H1 (cell line): ENCODE results near the gene AFG1L. TPM values are rescaled to one million over a fixed set of nuclear protein-coding genes. Genes with fewer than 3 reads are reported as not detected.

Source experiments
- CTCF ChIA-PET: fragments of 300-600 bp; sonication (Branson Sonifier 250); formaldehyde crosslinking; loops from one replicate; lab custom pipeline; 2021; ENCODE audit not compliant: partially characterized antibody; lab: Charles Lee
- POLR2A ChIA-PET: fragments of 300-600 bp; sonication (Branson Sonifier 250); formaldehyde crosslinking; loops from one replicate; lab custom pipeline; 2021; ENCODE audit warnings: inconsistent platforms; ENCODE audit not compliant: partially characterized antibody; lab: Charles Lee
- DNase-seq, 2 experiments: peaks; one replicate each; pipeline versions ENCODE4 v3.0.0 to v3.0.0-alpha.2; 2010 to 2022; ENCODE audit warnings: low spot score in 2 of 2, low read depth in 1 of 2, mixed read lengths in 1 of 2
- FAIRE-seq: peaks from 2 replicates; lab custom pipeline; 2011; peaks lifted over from hg19 to GRCh38; lab: Jason Lieb, UNC
- H2AFZ ChIP-seq: 2 replicates; pipeline ENCODE4 v1.8.1; 2012; ENCODE audit warnings: low read length, inconsistent platforms
- H2AK5ac ChIP-seq: 2 replicates; pipeline ENCODE4 v1.6.1; 2013; ENCODE audit warnings: low read depth, low read length
- H2BK120ac ChIP-seq: replicated peaks from 2 replicates; pipeline ENCODE3; 2013; ENCODE audit warnings: low read depth, low read length, inconsistent platforms
- H2BK12ac ChIP-seq: 2 replicates; pipeline ENCODE4 v1.6.1; 2013; ENCODE audit warnings: low read depth, low read length
- H2BK15ac ChIP-seq: 2 replicates; pipeline ENCODE4 v1.6.1; 2013; ENCODE audit warnings: low read length
- H2BK20ac ChIP-seq: 2 replicates; pipeline ENCODE4 v1.6.1; 2013; ENCODE audit warnings: low read length
- H2BK5ac ChIP-seq: 2 replicates; pipeline ENCODE4 v1.6.1; 2013; ENCODE audit warnings: low read depth, low read length
- H3K14ac ChIP-seq: 2 replicates; pipeline ENCODE4 v1.6.1; 2013; ENCODE audit warnings: inconsistent platforms; ENCODE audit not compliant: insufficient read length
- H3K18ac ChIP-seq: 2 replicates; pipeline ENCODE4 v1.6.1; 2013; ENCODE audit warnings: low read length; ENCODE audit errors: extremely low read depth
- H3K23ac ChIP-seq: 2 replicates; pipeline ENCODE4 v1.6.1; 2013; ENCODE audit warnings: inconsistent platforms; ENCODE audit not compliant: insufficient read length
- H3K23me2 ChIP-seq: 2 replicates; pipeline ENCODE4 v1.6.1; 2013; ENCODE audit warnings: low read depth, low read length
- H3K27ac ChIP-seq: 2 replicates; pipeline ENCODE4 v1.6.1; 2011; ENCODE audit warnings: low read depth, low read length, inconsistent platforms
- H3K27me3 ChIP-seq, 4 experiments: replicated peaks in 1 of 4; 1 replicate in 1 of 4; 2 replicates in 3 of 4; pipeline versions ENCODE4 v1.6.1 to v1.8.1; 2011 to 2013; ENCODE audit warnings: low read length in 3 of 4, mild to moderate bottlenecking in 3 of 4, inconsistent platforms in 2 of 4, mixed read lengths in 2 of 4, moderate library complexity in 1 of 4; ENCODE audit not compliant: control insufficient read depth in 3 of 4, insufficient read depth in 3 of 4; ENCODE audit errors: extremely low read depth in 1 of 4
- H3K36me3 ChIP-seq, 4 experiments: 2 replicates each; pipeline versions ENCODE4 v1.6.1 to v1.8.1; 2011 to 2013; ENCODE audit warnings: mild to moderate bottlenecking in 4 of 4, low read length in 3 of 4, moderate library complexity in 2 of 4, control low read depth in 1 of 4, inconsistent platforms in 1 of 4; ENCODE audit not compliant: insufficient read depth in 4 of 4, control insufficient read depth in 2 of 4
- H3K4ac ChIP-seq: replicated peaks from 2 replicates; pipeline ENCODE3; 2013; ENCODE audit warnings: low read length, low read depth, mixed read lengths, inconsistent platforms; ENCODE audit not compliant: insufficient read length
- H3K4me1 ChIP-seq, 4 experiments: replicated peaks in 1 of 4; 1 replicate in 1 of 4; 2 replicates in 3 of 4; pipeline versions ENCODE4 v1.6.1 to v1.8.1; 2011 to 2013; ENCODE audit warnings: low read length in 3 of 4, inconsistent platforms in 2 of 4, mixed read lengths in 1 of 4; ENCODE audit not compliant: insufficient read depth in 4 of 4, control insufficient read depth in 3 of 4
- H3K4me2 ChIP-seq, 2 experiments: 2 replicates each; pipeline versions ENCODE4 v1.6.1 to v1.8.1; 2011 to 2013; ENCODE audit warnings: low read depth in 2 of 2, low read length in 2 of 2, control low read depth in 1 of 2, inconsistent platforms in 1 of 2, mild to moderate bottlenecking in 1 of 2; ENCODE audit not compliant: insufficient read depth in 1 of 2
- H3K4me3 ChIP-seq, 4 experiments: fragments of 200-600, 300-600 bp in 1 of 4; sonication (generic), shearing (Covaris generic), sonication (Bioruptor Twin) in 1 of 4; 2 replicates each; pipeline versions ENCODE4 v1.5.1 to v1.8.1; 2011 to 2016; ENCODE audit warnings: low read length in 4 of 4, low read depth in 3 of 4, control low read depth in 2 of 4, inconsistent platforms in 2 of 4, mild to moderate bottlenecking in 2 of 4, mixed read lengths in 1 of 4, moderate library complexity in 1 of 4; ENCODE audit not compliant: insufficient read depth in 2 of 4; ENCODE audit errors: extremely low read depth in 1 of 4
- H3K56ac ChIP-seq: replicated peaks from 2 replicates; pipeline ENCODE3; 2013; ENCODE audit warnings: low read depth, mild to moderate bottlenecking, mixed read lengths, low read length, inconsistent platforms; ENCODE audit not compliant: insufficient read length
- H3K79me1 ChIP-seq: 2 replicates; pipeline ENCODE4 v1.6.1; 2013; ENCODE audit warnings: low read depth, low read length, control low read depth
- H3K79me2 ChIP-seq, 2 experiments: 2 replicates each; pipeline versions ENCODE4 v1.6.1 to v1.8.1; 2012 to 2013; ENCODE audit warnings: low read length in 2 of 2, mild to moderate bottlenecking in 2 of 2, inconsistent platforms in 1 of 2; ENCODE audit not compliant: insufficient read depth in 2 of 2, control insufficient read depth in 1 of 2
- H3K9ac ChIP-seq, 4 experiments: replicated peaks in 1 of 4; 1 replicate in 1 of 4; 2 replicates in 3 of 4; pipeline versions ENCODE4 v1.6.1 to v1.8.1; 2011 to 2013; ENCODE audit warnings: low read depth in 3 of 4, low read length in 3 of 4, control low read depth in 2 of 4, mild to moderate bottlenecking in 2 of 4, moderate library complexity in 2 of 4, inconsistent platforms in 1 of 4; ENCODE audit errors: extremely low read depth in 1 of 4
- H3K9me3 ChIP-seq, 2 experiments: 2 replicates each; pipeline versions ENCODE4 v1.6.1 to v1.8.1; 2012 to 2013; ENCODE audit warnings: mild to moderate bottlenecking in 2 of 2, moderate library complexity in 2 of 2, control low read depth in 1 of 2, inconsistent platforms in 1 of 2, low read depth in 1 of 2, low read length in 1 of 2, mixed read lengths in 1 of 2; ENCODE audit not compliant: insufficient read depth in 2 of 2
- H4K20me1 ChIP-seq, 2 experiments: replicated peaks in 1 of 2; 2 replicates each; pipeline versions ENCODE3 to v1.8.1; 2011 to 2013; ENCODE audit warnings: inconsistent platforms in 2 of 2, low read length in 2 of 2, mild to moderate bottlenecking in 1 of 2; ENCODE audit not compliant: insufficient read depth in 2 of 2, control insufficient read depth in 1 of 2
- H4K5ac ChIP-seq: 2 replicates; pipeline ENCODE4 v1.6.1; 2013; ENCODE audit warnings: low read length, low read depth, mixed read lengths, inconsistent platforms; ENCODE audit not compliant: insufficient read length
- H4K8ac ChIP-seq: 2 replicates; pipeline ENCODE4 v1.8.0; 2013; ENCODE audit warnings: mild to moderate bottlenecking, moderate library complexity, low read length, inconsistent platforms; ENCODE audit not compliant: insufficient read depth; ENCODE audit errors: extremely low read depth
- H4K91ac ChIP-seq: replicated peaks from 2 replicates; pipeline ENCODE3; 2013; ENCODE audit warnings: low read length, mixed read lengths, inconsistent platforms; ENCODE audit not compliant: insufficient read length
- CHD2 ChIP-seq: IDR thresholded peaks from 2 replicates; pipeline ENCODE4 v1.6.1; 2012; ENCODE audit warnings: low read length, improper control_type of control experiment
- POLR2AphosphoS5 ChIP-seq: IDR thresholded peaks from 2 replicates; pipeline ENCODE4 v1.6.1; 2011; ENCODE audit warnings: low read depth, low read length
- SIRT6 ChIP-seq: IDR thresholded peaks from one replicate; pipeline ENCODE4 v1.7.1; 2012; ENCODE audit warnings: low read length, inconsistent platforms
- ZNF274 ChIP-seq: IDR thresholded peaks from 2 replicates; pipeline ENCODE4 v1.7.0; 2012; ENCODE audit warnings: low read length, borderline replicate concordance; ENCODE audit errors: extremely low read depth
- WGBS, 2 experiments: shearing (Covaris generic) in 1 of 2; methylation state at CpG; one replicate each; pipeline versions ENCODE4 v1.1.6 to v1.1.7; 2013 to 2015; ENCODE audit warnings: low lambda C conversion rate in 2 of 2, mixed read lengths in 2 of 2, inconsistent platforms in 1 of 2, low coverage in 1 of 2, missing lambda C conversion rate in 1 of 2; ENCODE audit not compliant: insufficient replicate concordance in 2 of 2, insufficient coverage in 1 of 2, insufficient read length in 1 of 2; ENCODE audit errors: extremely low coverage in 1 of 2, missing lambda C conversion rate in 1 of 2; 5-methylcytosine and 5-hydroxymethylcytosine counted together
- polyA plus RNA-seq, 7 experiments: library from polyadenylated mRNA; depleted of rRNA in 3 of 7; stranded (reverse) in 5 of 7; unstranded in 2 of 7; fragments of >200 nt in 5 of 7; fragments of 200-250 nt in 2 of 7; gene quantifications; 1 replicate in 5 of 7; 2 replicates in 1 of 7; 4 replicates in 1 of 7; pipeline versions ENCODE4 v1.2.1 to v1.2.3, GENCODE V29; 2011 to 2013; ENCODE audit warnings: missing spikeins in 2 of 7, mixed read lengths in 2 of 7
- total RNA-seq: library from RNA; stranded (reverse); fragmentation: NEBNext Ultra II Directional; extraction: Animal tissue kit (Norgen Biotek cat#: 25700); gene quantifications from 2 replicates; pipeline ENCODE4 v1.2.1, GENCODE V29; 2021

AFG1L gene
- total and polyA plus RNA-seq, 2 of the 8 experiments (the other 6 are each of a cell fraction or from before 2014, with no cell fraction given): 0.98 to 5.7 TPM

DNA sequence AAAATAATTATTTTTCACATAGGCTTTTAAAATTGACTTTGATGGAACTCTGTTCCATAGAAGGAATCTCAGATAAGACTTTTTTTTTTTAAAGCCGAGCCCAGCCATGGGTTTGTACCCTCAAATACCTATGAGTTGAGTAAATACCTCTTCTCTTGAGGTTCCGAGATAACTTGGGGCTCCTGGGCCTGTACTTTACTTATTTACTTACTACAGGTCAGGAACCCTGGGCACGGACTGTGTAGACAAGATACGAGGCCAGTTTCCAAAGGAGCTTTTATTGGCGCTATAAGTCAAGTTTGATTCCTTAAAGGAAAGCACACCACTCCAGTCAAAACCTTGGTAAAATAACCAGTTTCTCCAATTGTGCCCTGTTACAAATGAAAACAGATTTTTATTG, 7.5 kb downstream of the AFG1L start:
- Histone ChIP-seq H3K4me3 (no peak overlapping the region), H4K8ac (no peak overlapping the region), H3K27ac (no peak overlapping the region), H3K4me1 (peaks cover 0 to 3% (median 0%) of the 10 kb centered on the region in 4 experiments; a peak in 2 of 7 replicates), H2AFZ (no peak overlapping the region), H3K4ac (no peak overlapping the region), H4K5ac (no peak overlapping the region), H3K18ac (no peak overlapping the region), H3K9me3 (no peaks in the 10 kb centered on the region), H3K79me2 (no peaks in the 10 kb centered on the region), H4K91ac (no peak overlapping the region), H4K20me1 (no peaks in the 10 kb centered on the region), H3K23me2 (no peaks in the 10 kb centered on the region), H3K4me2 (no peak overlapping the region), H3K56ac (no peak overlapping the region), H2BK20ac (no peak overlapping the region), H2AK5ac (no peak overlapping the region), H3K14ac (no peak overlapping the region), H3K9ac (no peak overlapping the region), H2BK5ac (no peak overlapping the region), H2BK120ac (no peak overlapping the region), H2BK15ac (no peak overlapping the region), H3K79me1 (no peaks in the 10 kb centered on the region), H3K27me3 (no peaks in the 10 kb centered on the region), H2BK12ac (no peak overlapping the region), H3K23ac (no peak overlapping the region), H3K36me3 (no peaks in the 10 kb centered on the region)
- TF ChIP-seq POLR2AphosphoS5 (no peak), ZNF274 (no peak), CHD2 (no peak), SIRT6 (no peak)
- CTCF ChIA-PET: interaction anchor here (0.6 kb wide), 1 partner anchor 41 kb away, joined by 5 read pairs; no protein-coding TSS in a partner anchor
- WGBS, 2 experiments: 93% methylated on average over 5 of the region's 5 CpGs; no CpG with 5 or more reads in 1 of the 2 experiments
- POLR2A ChIA-PET: no interaction called here
- no peak for FAIRE-seq
- no peak for DNase-seq
